ENCODE data around the gene NIPAL3. TPM values are rescaled to one million over a fixed set of nuclear protein-coding genes. Genes with fewer than 3 reads are reported as not detected.

NIPAL3 gene
- total and polyA plus RNA-seq, 2 donors (not counting 3 experiments of a cell fraction or from before 2014, with no cell fraction given), result 15.5 to 16.0 TPM

- H3K36me3 ChIP-seq (ENCODE audit: control insufficient read depth in 2 of 2, extremely low read depth in 1 of 2, insufficient read depth in 2 of 2, low read length in 2 of 2), result peaks cover 0 to 5% of the 10 kb centered on the region in 2 experiments
- no peak overlapping the region for H3K4me2 ChIP-seq (ENCODE audit: insufficient read depth, low read length)
- H3K4me1 ChIP-seq (ENCODE audit: control insufficient read depth, extremely low read depth, insufficient read depth, low read length), result no peaks in the 10 kb centered on the region
- FAIRE-seq (no peak), DNase-seq (ENCODE audit: low read depth, low spot score) (no peak)
- TF ChIP-seq MYC (IDR thresholded peaks at IDR 0.05; ENCODE audit: low read depth, low read length) (no peak), EZH2 (IDR thresholded peaks at IDR 0.05; ENCODE audit: borderline replicate concordance, low read depth, low read length, severe bottlenecking) (no peak), MAX (IDR thresholded peaks at IDR 0.05; ENCODE audit: insufficient read depth, insufficient read length) (no peak), FOS (IDR thresholded peaks at IDR 0.05; ENCODE audit: borderline replicate concordance, insufficient read depth, low read length) (no peak), POLR2A (IDR thresholded peaks at IDR 0.05; ENCODE audit: low read depth, low read length) (no peak), CTCF (IDR thresholded peaks at IDR 0.05; ENCODE audit: extremely low read depth in 1 of 2, insufficient read depth in 1 of 2, low read depth in 1 of 2, low read length in 2 of 2) (no peak), GATA2 (IDR thresholded peaks at IDR 0.05; ENCODE audit: insufficient read depth, insufficient read length, low read depth, low read length) (no peak), POLR2AphosphoS5 (IDR thresholded peaks at IDR 0.05; ENCODE audit: insufficient read depth, low read depth, low read length) (no peak), JUN (IDR thresholded peaks at IDR 0.05; ENCODE audit: borderline replicate concordance, insufficient read depth, insufficient read length, low read depth) (no peak)
- H2AFZ ChIP-seq (ENCODE audit: low read depth, low read length), result no peak overlapping the region
- H3K9me1 ChIP-seq (replicated peaks; ENCODE audit: control insufficient read depth, extremely low read depth, insufficient read depth, low read length), result no peaks in the 10 kb centered on the region
- no peak overlapping the region for H3K4me3 ChIP-seq (replicated peaks in 1 of 3; ENCODE audit: insufficient read depth in 1 of 3, low read depth in 1 of 3, low read length in 3 of 3)
- BruUV-seq (replicated peaks), result no TSS peak
- H3K9me3 ChIP-seq (replicated peaks; ENCODE audit: control insufficient read depth, insufficient read depth, low read length), result no peaks in the 10 kb centered on the region
- intact Hi-C loops (cut with micrococcal nuclease) (no loop called here), dilution Hi-C loops (cut with MboI; ENCODE audit: extremely low pct_ligation_motif_present, low sequenced_read_pairs) (no loop called here)
- no peaks in the 10 kb centered on the region for H3K79me2 ChIP-seq (ENCODE audit: control insufficient read depth, insufficient read depth, low read length)
- ChIA-PET CTCF (no interaction called here), POLR2A (no interaction called here)
- no peak overlapping the region for H3K9ac ChIP-seq (replicated peaks; ENCODE audit: extremely low read depth, insufficient read depth, low read length)
- no peaks in the 10 kb centered on the region for H3K27me3 ChIP-seq (ENCODE audit: control insufficient read depth in 2 of 2, insufficient read depth in 2 of 2, low read length in 2 of 2)
- no peaks in the 10 kb centered on the region for H4K20me1 ChIP-seq (replicated peaks; ENCODE audit: control insufficient read depth, extremely low read depth, insufficient read depth, low read length)
- H3K27ac ChIP-seq (ENCODE audit: insufficient read depth, low read depth, low read length), result no peak overlapping the region
Measured at GRCh38 chr1:24451746-24452145, 36.1 kb downstream of the NIPAL3 start.
